ENCODE measurements around the gene PHYKPL.
"Not testable (repeated sequence)": the region's sequence is repeated elsewhere in the genome, so short reads cannot be mapped to it uniquely, and the experiment has no call there.

PHYKPL gene

GRCh38 chr5:178264044-178264443, 31.4 kb upstream of the PHYKPL start:
- DNase-seq, result no peak

- no peak for DNase-seq
These were observed 29.3 kb upstream of the PHYKPL start for GRCh38 chr5:178261666-178262600.

- DNase-seq, result no peak
These were observed 27.3 kb upstream of the PHYKPL start for GRCh38 chr5:178259623-178260536.

- DNase-seq, result no peak
These were observed 25.0 kb upstream of the PHYKPL start for GRCh38 chr5:178257650-178258049.

GRCh38 chr5:178256746-178257145, 24.1 kb upstream of the PHYKPL start:
- no peak for DNase-seq

GRCh38 chr5:178253632-178254031, 21.0 kb upstream of the PHYKPL start:
- not testable (repeated sequence) for DNase-seq

GRCh38 chr5:178252258-178252657, 19.7 kb upstream of the PHYKPL start:
- no peak for DNase-seq

GRCh38 chr5:178250263-178250662, 17.7 kb upstream of the PHYKPL start:
- no peak for DNase-seq

- peak; percentile 42 for DNase-seq
These were observed 16.8 kb upstream of the PHYKPL start for GRCh38 chr5:178249191-178249989.

GRCh38 chr5:178248750-178249149, 16.1 kb upstream of the PHYKPL start:
- no peak for DNase-seq

- no peak for DNase-seq
These were observed 15.2 kb upstream of the PHYKPL start for GRCh38 chr5:178247481-178248456.

- DNase-seq, result no peak
These were observed 14.2 kb upstream of the PHYKPL start for GRCh38 chr5:178246624-178247279.

- DNase-seq, result no peak
These were observed 12.8 kb upstream of the PHYKPL start for GRCh38 chr5:178245389-178245788.

- DNase-seq, result no peak
These were observed 12.0 kb upstream of the PHYKPL start for GRCh38 chr5:178244576-178244975.

GRCh38 chr5:178242416-178242815, 9.8 kb upstream of the PHYKPL start:
- no peak for DNase-seq

GRCh38 chr5:178241688-178242231, 9.2 kb upstream of the PHYKPL start:
- no peak for DNase-seq

- no peak for DNase-seq
These were observed 8.6 kb upstream of the PHYKPL start for GRCh38 chr5:178241231-178241663.

GRCh38 chr5:178240766-178241165, 8.2 kb upstream of the PHYKPL start:
- DNase-seq, result no peak

- DNase-seq, result no peak
These were observed 7.7 kb upstream of the PHYKPL start for GRCh38 chr5:178240341-178240741.

GRCh38 chr5:178239626-178240301, 7.2 kb upstream of the PHYKPL start:
- DNase-seq, result not testable (repeated sequence)

Data from CD4-positive, alpha-beta T cell treated with Interleukin-17A for 4 hours (primary cell).